ENCODE measurements around the gene AOAH. TPM values are rescaled to one million over a fixed set of nuclear protein-coding genes. Genes with fewer than 3 reads are reported as not detected.
"Not testable (repeated sequence)": the region's sequence is repeated elsewhere in the genome, so short reads cannot be mapped to it uniquely, and the experiment has no call there.

The AOAH gene
- polyA plus RNA-seq, 10 donors = 2.3 to 5.0 (median 3.5) TPM

GRCh38 chr7:36512616-36513015 is 211.7 kb downstream of the AOAH start:
- no peak for DNase-seq

GRCh38 chr7:36509962-36510361 is 214.3 kb downstream of the AOAH start:
- DNase-seq = no peak

GRCh38 chr7:36507475-36508440 is 216.5 kb downstream of the AOAH start:
- DNase-seq = no peak

GRCh38 chr7:36506820-36507219 is 217.5 kb downstream of the AOAH start:
- DNase-seq = no peak

GRCh38 chr7:36506130-36506798 is 218.0 kb downstream of the AOAH start:
- DNase-seq = no peak

- not testable (repeated sequence) for DNase-seq
These were observed 219.7 kb downstream of the AOAH start for GRCh38 chr7:36504617-36505016.

GRCh38 chr7:36504216-36504615 is 220.1 kb downstream of the AOAH start:
- DNase-seq = not testable (repeated sequence)

GRCh38 chr7:36497775-36498174 is 226.5 kb downstream of the AOAH start:
- no peak for DNase-seq

- not testable (repeated sequence) for DNase-seq
These were observed 227.1 kb downstream of the AOAH start for GRCh38 chr7:36497176-36497575.

GRCh38 chr7:36496576-36496975 is 227.7 kb downstream of the AOAH start:
- no peak for DNase-seq

GRCh38 chr7:36491317-36491716 is 233.0 kb downstream of the AOAH start:
- DNase-seq = no peak

GRCh38 chr7:36490419-36490830 is 233.9 kb downstream of the AOAH start:
- no peak for DNase-seq

- not testable (repeated sequence) for DNase-seq
These were observed 235.6 kb downstream of the AOAH start for GRCh38 chr7:36488672-36489071.

GRCh38 chr7:36487756-36488336 is 236.4 kb downstream of the AOAH start:
- peak; percentile 22 to 54 (median 42) for DNase-seq

- DNase-seq = no peak
These were observed 238.0 kb downstream of the AOAH start for GRCh38 chr7:36486336-36486735.

- no peak for DNase-seq
These were observed 240.0 kb downstream of the AOAH start for GRCh38 chr7:36484265-36484664.

GRCh38 chr7:36483853-36484252 is 240.4 kb downstream of the AOAH start:
- DNase-seq = not testable (repeated sequence)

GRCh38 chr7:36478745-36479144 is 245.5 kb downstream of the AOAH start:
- DNase-seq = no peak

- no peak for DNase-seq
These were observed 248.9 kb downstream of the AOAH start for GRCh38 chr7:36475381-36475780.

GRCh38 chr7:36475011-36475342 is 249.3 kb downstream of the AOAH start:
- no peak for DNase-seq

- DNase-seq = no peak
These were observed 249.8 kb downstream of the AOAH start for GRCh38 chr7:36474283-36475010.

Measured in muscle of back (tissue), 11 donors.